ENCODE results near the gene PCNT. TPM values are rescaled to one million over a fixed set of nuclear protein-coding genes. Genes with fewer than 3 reads are reported as not detected.
"Not testable (repeated sequence)": the region's sequence is repeated elsewhere in the genome, so short reads cannot be mapped to it uniquely, and the experiment has no call there.

PCNT gene
- total RNA-seq, 4 donors from 2014 or later, result 6.2 to 29.7 (median 17.1) TPM

GRCh38 chr21:46429754-46430681 lies 106.1 kb downstream of the PCNT start:
- intact Hi-C loops (cut with DNase I; ENCODE audit: low total_unique reads), result no loop called here
- Histone ChIP-seq H3K27me3 (no peaks in the 10 kb centered on the region), H3K36me3 (no peaks in the 10 kb centered on the region), H3K27ac (no peak overlapping the region), H3K9me3 (no peaks in the 10 kb centered on the region), H3K4me1 (no peaks in the 10 kb centered on the region), H3K4me3 (no peak overlapping the region)
- no peak for TF ChIP-seq CTCF (IDR thresholded peaks at IDR 0.05)
- TF ChIP-seq POLR2A (IDR thresholded peaks at IDR 0.05), result no peak
- DNase-seq, result no peak

- H3K4me3 ChIP-seq, result no peak overlapping the region
- intact Hi-C loops (cut with DNase I; ENCODE audit: low total_unique reads), result no loop called here
- no peaks in the 10 kb centered on the region for H3K9me3 ChIP-seq
- H3K27ac ChIP-seq, result no peak overlapping the region
- TF ChIP-seq CTCF (IDR thresholded peaks at IDR 0.05) (no peak), POLR2A (IDR thresholded peaks at IDR 0.05) (no peak)
- no peaks in the 10 kb centered on the region for H3K4me1 ChIP-seq
- no peaks in the 10 kb centered on the region for H3K36me3 ChIP-seq
- H3K27me3 ChIP-seq, result no peaks in the 10 kb centered on the region
- DNase-seq, result no peak
Observed at GRCh38 chr21:46431448-46431847, 107.5 kb downstream of the PCNT start.

GRCh38 chr21:46431884-46432488 lies 108.0 kb downstream of the PCNT start:
- Histone ChIP-seq H3K27ac (no peak overlapping the region), H3K27me3 (no peaks in the 10 kb centered on the region), H3K36me3 (no peaks in the 10 kb centered on the region), H3K4me3 (no peak overlapping the region), H3K4me1 (no peaks in the 10 kb centered on the region), H3K9me3 (no peaks in the 10 kb centered on the region)
- DNase-seq, result no peak
- intact Hi-C loops (cut with DNase I; ENCODE audit: low total_unique reads), result no loop called here
- TF ChIP-seq POLR2A (IDR thresholded peaks at IDR 0.05) (no peak), CTCF (IDR thresholded peaks at IDR 0.05) (no peak)

GRCh38 chr21:46433116-46433515 lies 109.2 kb downstream of the PCNT start:
- not testable (repeated sequence) for H3K36me3 ChIP-seq

GRCh38 chr21:46434322-46434958 lies 110.5 kb downstream of the PCNT start:
- Histone ChIP-seq H3K27me3 (no peaks in the 10 kb centered on the region), H3K36me3 (no peaks in the 10 kb centered on the region), H3K9me3 (no peaks in the 10 kb centered on the region), H3K4me3 (no peak overlapping the region), H3K4me1 (no peaks in the 10 kb centered on the region), H3K27ac (no peak overlapping the region)
- DNase-seq, result no peak
- TF ChIP-seq POLR2A (IDR thresholded peaks at IDR 0.05) (no peak), CTCF (IDR thresholded peaks at IDR 0.05) (no peak)
- intact Hi-C loops (cut with DNase I; ENCODE audit: low total_unique reads), result no loop called here

More at GRCh38 chr21:46433116-46433515, 109.2 kb downstream of the PCNT start:
- DNase-seq; H3K4me3 ChIP-seq; H3K27ac ChIP-seq; intact Hi-C loops (cut with DNase I; ENCODE audit: low total_unique reads); H3K27me3 ChIP-seq; H3K9me3 ChIP-seq; H3K4me1 ChIP-seq: not testable (repeated sequence)
